ENCODE measurements around the gene SCEL.

GRCh38 chr13:77558016-77558415 is 22.5 kb downstream of the SCEL start:
- TF ChIP-seq EZH2 (IDR thresholded peaks at IDR 0.05; ENCODE audit: borderline replicate concordance, low read length) (no peak), CTCF (IDR thresholded peaks at IDR 0.05; ENCODE audit: low read length) (no peak)
